Fibroblast of skin of back (primary cell): ENCODE data around the gene CDIP1.

Source experiments
- DNase-seq: peaks from one replicate; pipeline ENCODE4 v3.0.0-alpha.2; 2013

Gene CDIP1

GRCh38 chr16:4537376-4538343 lies 913 bp downstream of the CDIP1 start:
- peak; percentile 19 for DNase-seq

GRCh38 chr16:4536391-4537106 lies 2.0 kb downstream of the CDIP1 start:
- no peak for DNase-seq

GRCh38 chr16:4535627-4536108 lies 2.9 kb downstream of the CDIP1 start:
- no peak for DNase-seq

GRCh38 chr16:4534151-4534790 lies 4.3 kb downstream of the CDIP1 start:
- DNase-seq, result no peak

- DNase-seq, result no peak
Measured at GRCh38 chr16:4533490-4533889, 5.1 kb downstream of the CDIP1 start.

GRCh38 chr16:4532238-4532637 lies 6.3 kb downstream of the CDIP1 start:
- DNase-seq, result no peak

- DNase-seq, result no peak
Measured at GRCh38 chr16:4531811-4532210, 6.8 kb downstream of the CDIP1 start.

GRCh38 chr16:4529085-4530060 lies 9.2 kb downstream of the CDIP1 start:
- peak; percentile 33 for DNase-seq

GRCh38 chr16:4525634-4526277 lies 12.8 kb downstream of the CDIP1 start:
- DNase-seq, result no peak

- no peak for DNase-seq
Measured at GRCh38 chr16:4525069-4525468, 13.5 kb downstream of the CDIP1 start.

GRCh38 chr16:4524571-4524970 lies 14.0 kb downstream of the CDIP1 start:
- DNase-seq, result no peak

GRCh38 chr16:4523686-4524085 lies 14.9 kb downstream of the CDIP1 start:
- DNase-seq, result no peak

GRCh38 chr16:4522051-4522581 lies 16.5 kb downstream of the CDIP1 start:
- DNase-seq, result peak; percentile 37

- peak; percentile 20 for DNase-seq
Measured at GRCh38 chr16:4520913-4521312, 17.7 kb downstream of the CDIP1 start.

- no peak for DNase-seq
Measured at GRCh38 chr16:4519274-4520058, 19.1 kb downstream of the CDIP1 start.

- DNase-seq, result peak; percentile 37
Measured at GRCh38 chr16:4517812-4518680, 20.5 kb downstream of the CDIP1 start.

- no peak for DNase-seq
Measured at GRCh38 chr16:4515611-4516233, 22.9 kb downstream of the CDIP1 start.

- DNase-seq, result no peak
Measured at GRCh38 chr16:4514606-4515005, 24.0 kb downstream of the CDIP1 start.

GRCh38 chr16:4513881-4514280 lies 24.7 kb downstream of the CDIP1 start:
- no peak for DNase-seq
